ENCODE results near the gene RPTOR. TPM values are rescaled to one million over a fixed set of nuclear protein-coding genes. Genes with fewer than 3 reads are reported as not detected.

The RPTOR gene
- total RNA-seq, 4 donors from 2014 or later = 34.1 to 65.8 (median 43.6) TPM

DNA sequence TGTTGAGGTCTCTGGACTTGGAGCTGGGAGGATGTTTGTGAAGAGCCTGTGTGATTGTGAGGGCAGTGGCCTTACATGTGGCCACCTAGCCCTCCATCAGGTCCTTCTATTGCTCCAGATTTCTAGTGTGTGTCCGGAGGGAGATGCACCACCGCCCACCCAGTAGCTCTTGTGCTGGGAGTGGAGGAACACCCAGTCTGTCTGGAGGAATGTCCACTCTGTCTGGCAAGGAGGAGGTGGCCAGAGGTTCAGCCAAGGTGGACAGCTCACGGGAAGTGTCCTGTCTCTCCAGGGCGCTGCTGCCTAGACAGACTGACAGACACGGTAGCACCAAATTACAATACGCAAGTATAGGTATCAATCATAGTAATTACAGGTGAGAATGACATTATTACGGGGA, 10.6 kb downstream of the RPTOR start:
- H3K27me3 ChIP-seq = no peaks in the 10 kb centered on the region
- no peak overlapping the region for H3K27ac ChIP-seq (replicated peaks in 1 of 4)
- H3K9me3 ChIP-seq = no peaks in the 10 kb centered on the region
- WGBS = 96% methylated on average over 6 of the region's 7 CpGs
- H3K36me3 ChIP-seq = peaks cover 0 to 13% (median 6%) of the 10 kb centered on the region in 4 donors
- H3K4me3 ChIP-seq = no peak overlapping the region
- peaks cover 0 to 5% (median 2%) of the 10 kb centered on the region in 4 donors for H3K4me1 ChIP-seq
- no peak for DNase-seq (ENCODE audit: extremely low spot score)
- intact Hi-C loops (cut with DNase I) = no loop called here
- TF ChIP-seq EP300 (IDR thresholded peaks at IDR 0.05) (no peak), POLR2A (IDR thresholded peaks at IDR 0.05; ENCODE audit: low read depth) (no peak), POLR2AphosphoS5 (IDR thresholded peaks at IDR 0.05) (no peak)
- TF ChIP-seq, protein P1, sequence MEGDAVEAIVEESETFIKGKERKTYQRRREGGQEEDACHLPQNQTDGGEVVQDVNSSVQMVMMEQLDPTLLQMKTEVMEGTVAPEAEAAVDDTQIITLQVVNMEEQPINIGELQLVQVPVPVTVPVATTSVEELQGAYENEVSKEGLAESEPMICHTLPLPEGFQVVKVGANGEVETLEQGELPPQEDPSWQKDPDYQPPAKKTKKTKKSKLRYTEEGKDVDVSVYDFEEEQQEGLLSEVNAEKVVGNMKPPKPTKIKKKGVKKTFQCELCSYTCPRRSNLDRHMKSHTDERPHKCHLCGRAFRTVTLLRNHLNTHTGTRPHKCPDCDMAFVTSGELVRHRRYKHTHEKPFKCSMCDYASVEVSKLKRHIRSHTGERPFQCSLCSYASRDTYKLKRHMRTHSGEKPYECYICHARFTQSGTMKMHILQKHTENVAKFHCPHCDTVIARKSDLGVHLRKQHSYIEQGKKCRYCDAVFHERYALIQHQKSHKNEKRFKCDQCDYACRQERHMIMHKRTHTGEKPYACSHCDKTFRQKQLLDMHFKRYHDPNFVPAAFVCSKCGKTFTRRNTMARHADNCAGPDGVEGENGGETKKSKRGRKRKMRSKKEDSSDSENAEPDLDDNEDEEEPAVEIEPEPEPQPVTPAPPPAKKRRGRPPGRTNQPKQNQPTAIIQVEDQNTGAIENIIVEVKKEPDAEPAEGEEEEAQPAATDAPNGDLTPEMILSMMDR (IDR thresholded peaks at IDR 0.05) = no peak

DNA sequence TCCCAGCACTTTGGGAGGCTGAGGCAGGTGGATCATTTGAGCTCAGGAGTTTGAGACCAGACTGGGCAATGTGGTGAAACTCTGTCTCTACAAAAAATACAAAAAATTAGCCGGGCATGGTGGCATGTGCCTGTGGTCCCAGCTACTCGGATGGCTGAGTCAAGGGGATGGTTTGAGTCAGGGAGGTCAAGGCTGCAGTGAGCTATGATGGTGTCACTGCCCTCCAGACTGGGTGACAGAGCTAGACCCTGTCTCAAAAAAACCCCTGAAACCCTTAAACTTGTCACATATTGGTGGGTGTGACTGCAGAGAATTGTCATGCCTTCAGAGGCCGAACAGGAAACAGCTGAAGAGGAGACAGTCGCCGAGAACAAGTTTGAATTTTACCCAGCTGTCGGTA, 13.4 kb downstream of the RPTOR start:
- Histone ChIP-seq H3K9me3 (no peaks in the 10 kb centered on the region), H3K27me3 (no peaks in the 10 kb centered on the region), H3K36me3 (peaks cover 0 to 13% (median 6%) of the 10 kb centered on the region in 4 donors), H3K4me1 (peaks cover 0 to 1% (median 0%) of the 10 kb centered on the region in 4 donors), H3K4me3 (no peak overlapping the region), H3K27ac (replicated peaks in 1 of 4) (no peak overlapping the region)
- DNase-seq (ENCODE audit: extremely low spot score) = no peak
- TF ChIP-seq POLR2AphosphoS5 (IDR thresholded peaks at IDR 0.05) = no peak
- TF ChIP-seq, protein P1 (IDR thresholded peaks at IDR 0.05) = no peak
- WGBS = 93% methylated on average over 6 of the region's 6 CpGs
- intact Hi-C loops (cut with DNase I) = no loop called here

DNA sequence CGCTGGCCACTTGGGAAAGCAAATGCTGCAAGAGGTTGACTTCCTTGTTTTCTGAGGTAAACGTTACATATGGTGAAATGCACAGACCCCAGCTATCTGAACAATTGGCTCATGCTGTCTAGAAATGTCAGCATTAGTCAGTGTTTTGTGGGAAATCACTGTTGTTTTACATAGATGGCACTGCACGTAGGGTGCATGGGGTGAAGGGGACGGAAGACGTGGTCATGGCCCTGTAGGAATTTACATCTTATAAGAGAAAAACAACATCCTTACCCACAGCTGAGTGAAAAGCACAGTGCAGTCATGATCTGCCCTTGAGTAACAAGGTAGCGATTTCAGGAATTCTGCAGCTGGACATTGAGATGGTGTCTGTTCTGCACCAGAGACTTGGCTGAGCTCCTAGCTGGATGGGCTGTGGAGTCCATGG, 15.2 kb downstream of the RPTOR start:
- no peaks in the 10 kb centered on the region for H3K4me1 ChIP-seq
- H3K36me3 ChIP-seq = peaks cover 0 to 13% (median 3%) of the 10 kb centered on the region in 4 donors
- H3K4me3 ChIP-seq = no peak overlapping the region
- H3K27me3 ChIP-seq = no peaks in the 10 kb centered on the region
- DNase-seq (ENCODE audit: extremely low spot score) = no peak
- no peak overlapping the region for H3K27ac ChIP-seq (replicated peaks in 1 of 4)
- intact Hi-C loops (cut with DNase I) = no loop called here
- H3K9me3 ChIP-seq = no peaks in the 10 kb centered on the region
- TF ChIP-seq EP300 (IDR thresholded peaks at IDR 0.05) = no peak
- TF ChIP-seq POLR2A (IDR thresholded peaks at IDR 0.05; ENCODE audit: low read depth) = no peak
- no peak for TF ChIP-seq POLR2AphosphoS5 (IDR thresholded peaks at IDR 0.05)
- TF ChIP-seq, protein P1 (IDR thresholded peaks at IDR 0.05) = no peak
- WGBS = 79% methylated on average over 6 of the region's 6 CpGs

DNA sequence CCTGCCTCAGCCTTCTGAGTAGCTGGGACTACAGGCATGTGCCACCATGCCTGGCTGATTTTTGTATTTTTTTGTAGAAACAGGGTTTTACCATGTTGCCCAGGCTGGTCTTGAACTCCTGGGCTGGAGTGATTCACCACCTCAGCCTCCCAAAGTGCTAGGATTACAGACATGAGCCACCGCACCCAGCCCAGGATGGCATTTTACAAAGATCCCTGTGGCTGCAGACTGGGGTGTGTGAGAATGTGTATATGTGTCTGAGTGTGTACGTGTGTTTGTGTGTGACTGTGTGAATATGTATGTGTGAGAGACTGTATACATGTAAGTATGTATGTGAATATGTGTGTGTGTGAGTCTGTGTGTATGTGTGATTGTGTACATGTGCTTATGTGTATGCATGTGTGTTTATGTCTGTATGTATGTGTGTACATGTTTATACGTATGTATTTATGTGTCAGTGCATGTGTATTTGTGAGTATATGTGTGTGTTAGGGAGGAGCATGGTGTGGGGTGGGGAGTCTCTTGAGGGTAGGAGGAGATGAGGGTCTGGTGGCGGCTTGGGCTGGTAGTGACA, 17.0 kb downstream of the RPTOR start:
- TF ChIP-seq, protein P1 (IDR thresholded peaks at IDR 0.05) = no peak
- no peak for TF ChIP-seq POLR2A (IDR thresholded peaks at IDR 0.05; ENCODE audit: low read depth)
- TF ChIP-seq POLR2AphosphoS5 (IDR thresholded peaks at IDR 0.05) = no peak
- TF ChIP-seq EP300 (IDR thresholded peaks at IDR 0.05) = no peak
- Histone ChIP-seq H3K4me1 (peaks cover 0 to 7% (median 0%) of the 10 kb centered on the region in 4 donors), H3K9me3 (no peaks in the 10 kb centered on the region), H3K27me3 (no peaks in the 10 kb centered on the region), H3K36me3 (peaks cover 0 to 5% (median 0%) of the 10 kb centered on the region in 4 donors), H3K4me3 (no peak overlapping the region), H3K27ac (replicated peaks in 1 of 4) (no peak overlapping the region)
- DNase-seq (ENCODE audit: extremely low spot score) = no peak
- 91% methylated on average over 3 of the region's 4 CpGs for WGBS
- intact Hi-C loops (cut with DNase I) = no loop called here

DNA sequence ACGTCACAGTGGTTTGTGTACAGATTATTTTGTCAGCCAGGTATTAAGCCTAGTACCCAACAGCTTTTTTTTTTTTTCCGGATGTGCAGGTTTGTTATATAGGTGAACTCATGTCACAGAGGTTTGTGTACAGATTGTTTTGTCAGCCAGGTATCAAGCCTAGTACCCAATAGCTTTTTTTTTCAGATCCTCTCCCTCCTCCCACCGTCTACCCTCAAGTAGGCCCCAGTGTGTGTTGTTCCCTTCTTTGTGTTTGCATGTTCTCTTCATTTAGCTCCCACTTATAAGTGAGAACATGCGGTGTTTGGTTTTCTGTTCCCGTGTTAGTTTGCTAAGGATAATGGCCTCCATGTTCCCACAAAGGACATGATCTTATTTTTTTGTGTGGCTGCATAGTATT, 19.9 kb downstream of the RPTOR start:
- intact Hi-C loops (cut with DNase I) = no loop called here
- 88% methylated on average over 5 of the region's 5 CpGs for WGBS
- TF ChIP-seq POLR2A (IDR thresholded peaks at IDR 0.05; ENCODE audit: low read depth) (no peak), EP300 (IDR thresholded peaks at IDR 0.05) (no peak), POLR2AphosphoS5 (IDR thresholded peaks at IDR 0.05) (no peak)
- TF ChIP-seq, protein P1 (IDR thresholded peaks at IDR 0.05) = no peak

More for the DNA sequence above, 19.9 kb downstream of the RPTOR start:
- peaks cover 0 to 7% (median 0%) of the 10 kb centered on the region in 4 donors for H3K4me1 ChIP-seq
- H3K9me3 ChIP-seq = no peaks in the 10 kb centered on the region
- no peak overlapping the region for H3K27ac ChIP-seq (replicated peaks in 1 of 4)
- no peak overlapping the region for H3K4me3 ChIP-seq
- DNase-seq (ENCODE audit: extremely low spot score) = no peak
- H3K36me3 ChIP-seq = no peaks in the 10 kb centered on the region
- no peaks in the 10 kb centered on the region for H3K27me3 ChIP-seq

All from esophagus muscularis mucosa (tissue), 4 donors.